ENCODE results near the gene CERS5. TPM values are rescaled to one million over a fixed set of nuclear protein-coding genes. Genes with fewer than 3 reads are reported as not detected.
A peak's percentile ranks its signal among the peaks of the same experiment; 100 is the strongest.

The CERS5 gene
- polyA plus RNA-seq, 6 donors from 2014 or later: 45.2 to 126 (median 55.7) TPM

- ATAC-seq (ENCODE audit: low read depth in 2 of 2) (no peak), DNase-seq (no peak)
- Mint-ChIP-seq H3K4me1 (peaks cover 11 to 18% (median 13%) of the 10 kb centered on the region in 3 donors), H3K27me3 (no peaks in the 10 kb centered on the region), H3K36me3 (no peaks in the 10 kb centered on the region), H3K4me3 (no peak overlapping the region), H3K27ac (no peak overlapping the region), H3K9me3 (no peaks in the 10 kb centered on the region)
Observed at GRCh38 chr12:50147281-50147680, 19.9 kb downstream of the CERS5 start.

GRCh38 chr12:50145439-50145838, 21.7 kb downstream of the CERS5 start:
- Mint-ChIP-seq H3K4me3 (no peak overlapping the region), H3K9me3 (no peaks in the 10 kb centered on the region), H3K36me3 (no peaks in the 10 kb centered on the region), H3K4me1 (peaks cover 4 to 7% (median 5%) of the 10 kb centered on the region in 3 donors), H3K27me3 (no peaks in the 10 kb centered on the region), H3K27ac (no peak overlapping the region)
- no peak for ATAC-seq (ENCODE audit: low read depth in 2 of 2)
- DNase-seq: no peak

- H3K9me3 Mint-ChIP-seq: no peaks in the 10 kb centered on the region
- peaks cover 0 to 4% (median 4%) of the 10 kb centered on the region in 3 donors for H3K4me1 Mint-ChIP-seq
- H3K27me3 Mint-ChIP-seq: no peaks in the 10 kb centered on the region
- no peak overlapping the region for H3K4me3 Mint-ChIP-seq
- H3K27ac Mint-ChIP-seq: peak overlapping the region in 1 of 6 donors; percentile 48
- DNase-seq (no peak), ATAC-seq (ENCODE audit: low read depth in 2 of 2) (no peak)
- H3K36me3 Mint-ChIP-seq: peaks cover 5 to 7% of the 10 kb centered on the region in 2 donors
Observed at GRCh38 chr12:50142993-50143392, 24.2 kb downstream of the CERS5 start.

GRCh38 chr12:50132505-50133135, 34.5 kb downstream of the CERS5 start:
- H3K27ac Mint-ChIP-seq: peak overlapping the region in 4 of 6 donors; percentile 6 to 92 (median 54)
- DNase-seq: peak; percentile 31

GRCh38 chr12:50129290-50129689, 37.9 kb downstream of the CERS5 start:
- peak overlapping the region in 2 of 6 donors; percentile 33 to 77 for H3K27ac Mint-ChIP-seq
- DNase-seq (no peak), ATAC-seq (ENCODE audit: low read depth in 2 of 2) (no peak)
- H3K27me3 Mint-ChIP-seq: no peaks in the 10 kb centered on the region
- peaks cover 2 to 9% of the 10 kb centered on the region in 2 donors for H3K36me3 Mint-ChIP-seq
- no peaks in the 10 kb centered on the region for H3K9me3 Mint-ChIP-seq
- peaks cover 20 to 37% (median 34%) of the 10 kb centered on the region in 3 donors for H3K4me1 Mint-ChIP-seq
- H3K4me3 Mint-ChIP-seq: no peak overlapping the region

More at GRCh38 chr12:50132505-50133135, 34.5 kb downstream of the CERS5 start:
- H3K4me1 Mint-ChIP-seq: peaks cover 7 to 23% (median 14%) of the 10 kb centered on the region in 3 donors
- peaks cover 7 to 19% of the 10 kb centered on the region in 2 donors for H3K36me3 Mint-ChIP-seq
- H3K9me3 Mint-ChIP-seq: no peaks in the 10 kb centered on the region
- no peak overlapping the region for H3K4me3 Mint-ChIP-seq
- no peak for ATAC-seq (ENCODE audit: low read depth in 2 of 2)
- no peaks in the 10 kb centered on the region for H3K27me3 Mint-ChIP-seq

- Mint-ChIP-seq H3K36me3 (peaks cover 0 to 14% of the 10 kb centered on the region in 2 donors), H3K4me3 (no peak overlapping the region), H3K27me3 (no peaks in the 10 kb centered on the region), H3K27ac (peak overlapping the region in 4 of 6 donors; percentile 20 to 81 (median 72)), H3K9me3 (no peaks in the 10 kb centered on the region), H3K4me1 (peaks cover 14 to 45% (median 29%) of the 10 kb centered on the region in 3 donors)
- no peak for DNase-seq
- no peak for ATAC-seq (ENCODE audit: low read depth in 2 of 2)
Observed at GRCh38 chr12:50127546-50127945, 39.6 kb downstream of the CERS5 start.

- ATAC-seq (ENCODE audit: low read depth in 2 of 2) (no peak), DNase-seq (no peak)
- Mint-ChIP-seq H3K4me1 (peaks cover 24 to 44% (median 28%) of the 10 kb centered on the region in 3 donors), H3K27me3 (no peaks in the 10 kb centered on the region), H3K36me3 (peaks cover 0 to 7% of the 10 kb centered on the region in 2 donors), H3K9me3 (no peaks in the 10 kb centered on the region), H3K4me3 (no peak overlapping the region), H3K27ac (peak overlapping the region in 1 of 6 donors; percentile 75)
Observed at GRCh38 chr12:50123203-50123602, 44.0 kb downstream of the CERS5 start.

GRCh38 chr12:50121641-50122040, 45.5 kb downstream of the CERS5 start:
- Mint-ChIP-seq H3K27ac (no peak overlapping the region), H3K4me1 (peaks cover 21 to 46% (median 28%) of the 10 kb centered on the region in 3 donors), H3K36me3 (peaks cover 0 to 7% of the 10 kb centered on the region in 2 donors), H3K9me3 (no peaks in the 10 kb centered on the region), H3K27me3 (no peaks in the 10 kb centered on the region), H3K4me3 (no peak overlapping the region)
- DNase-seq (no peak), ATAC-seq (ENCODE audit: low read depth in 2 of 2) (no peak)

GRCh38 chr12:50120953-50121352, 46.2 kb downstream of the CERS5 start:
- peaks cover 0 to 7% of the 10 kb centered on the region in 2 donors for H3K36me3 Mint-ChIP-seq
- H3K4me3 Mint-ChIP-seq: no peak overlapping the region
- H3K4me1 Mint-ChIP-seq: peaks cover 21 to 47% (median 29%) of the 10 kb centered on the region in 3 donors

GRCh38 chr12:50120521-50120920, 46.6 kb downstream of the CERS5 start:
- H3K36me3 Mint-ChIP-seq: peaks cover 0 to 7% of the 10 kb centered on the region in 2 donors
- H3K27me3 Mint-ChIP-seq: no peaks in the 10 kb centered on the region
- no peak overlapping the region for H3K27ac Mint-ChIP-seq
- no peak overlapping the region for H3K4me3 Mint-ChIP-seq
- H3K4me1 Mint-ChIP-seq: peaks cover 21 to 47% (median 29%) of the 10 kb centered on the region in 3 donors
- no peaks in the 10 kb centered on the region for H3K9me3 Mint-ChIP-seq
- DNase-seq (no peak), ATAC-seq (ENCODE audit: low read depth in 2 of 2) (no peak)

More at GRCh38 chr12:50120953-50121352, 46.2 kb downstream of the CERS5 start:
- Mint-ChIP-seq H3K9me3 (no peaks in the 10 kb centered on the region), H3K27ac (peak overlapping the region in 1 of 6 donors; percentile 51), H3K27me3 (no peaks in the 10 kb centered on the region)
- ATAC-seq (ENCODE audit: low read depth in 2 of 2): no peak
- no peak for DNase-seq

GRCh38 chr12:50119387-50119786, 47.8 kb downstream of the CERS5 start:
- Mint-ChIP-seq H3K36me3 (peaks cover 0 to 6% of the 10 kb centered on the region in 2 donors), H3K27ac (peak overlapping the region in 1 of 6 donors; percentile 49), H3K9me3 (no peaks in the 10 kb centered on the region), H3K4me1 (peaks cover 19 to 40% (median 24%) of the 10 kb centered on the region in 3 donors), H3K4me3 (no peak overlapping the region), H3K27me3 (no peaks in the 10 kb centered on the region)
- DNase-seq (no peak), ATAC-seq (ENCODE audit: low read depth in 2 of 2) (no peak)

- H3K36me3 Mint-ChIP-seq: no peaks in the 10 kb centered on the region
- DNase-seq (no peak), ATAC-seq (ENCODE audit: low read depth in 2 of 2) (no peak)
- H3K27ac Mint-ChIP-seq: peak overlapping the region in 2 of 6 donors; percentile 53 to 66
- H3K9me3 Mint-ChIP-seq: no peaks in the 10 kb centered on the region
- H3K4me1 Mint-ChIP-seq: peaks cover 25 to 43% (median 34%) of the 10 kb centered on the region in 3 donors
- H3K4me3 Mint-ChIP-seq: peak overlapping the region in 1 of 8 donors; percentile 59
- H3K27me3 Mint-ChIP-seq: no peaks in the 10 kb centered on the region
Observed at GRCh38 chr12:50117057-50117622, 50.0 kb downstream of the CERS5 start.

- ATAC-seq (ENCODE audit: low read depth in 2 of 2): no peak
- Mint-ChIP-seq H3K27ac (peak overlapping the region; percentile 97 to 99 (median 98)), H3K36me3 (no peaks in the 10 kb centered on the region), H3K27me3 (no peaks in the 10 kb centered on the region), H3K9me3 (no peaks in the 10 kb centered on the region), H3K4me1 (peaks cover 44 to 75% (median 53%) of the 10 kb centered on the region in 3 donors), H3K4me3 (peak overlapping the region; percentile 95 to 99 (median 98))
- DNase-seq: no peak
Observed at GRCh38 chr12:50112456-50113218, 54.5 kb downstream of the CERS5 start.
